ENCODE measurements around the gene FADS3. TPM values are rescaled to one million over a fixed set of nuclear protein-coding genes. Genes with fewer than 3 reads are reported as not detected.

FADS3 gene
- total RNA-seq, 2 donors from 2014 or later, result 24.8 to 28.4 TPM

DNA sequence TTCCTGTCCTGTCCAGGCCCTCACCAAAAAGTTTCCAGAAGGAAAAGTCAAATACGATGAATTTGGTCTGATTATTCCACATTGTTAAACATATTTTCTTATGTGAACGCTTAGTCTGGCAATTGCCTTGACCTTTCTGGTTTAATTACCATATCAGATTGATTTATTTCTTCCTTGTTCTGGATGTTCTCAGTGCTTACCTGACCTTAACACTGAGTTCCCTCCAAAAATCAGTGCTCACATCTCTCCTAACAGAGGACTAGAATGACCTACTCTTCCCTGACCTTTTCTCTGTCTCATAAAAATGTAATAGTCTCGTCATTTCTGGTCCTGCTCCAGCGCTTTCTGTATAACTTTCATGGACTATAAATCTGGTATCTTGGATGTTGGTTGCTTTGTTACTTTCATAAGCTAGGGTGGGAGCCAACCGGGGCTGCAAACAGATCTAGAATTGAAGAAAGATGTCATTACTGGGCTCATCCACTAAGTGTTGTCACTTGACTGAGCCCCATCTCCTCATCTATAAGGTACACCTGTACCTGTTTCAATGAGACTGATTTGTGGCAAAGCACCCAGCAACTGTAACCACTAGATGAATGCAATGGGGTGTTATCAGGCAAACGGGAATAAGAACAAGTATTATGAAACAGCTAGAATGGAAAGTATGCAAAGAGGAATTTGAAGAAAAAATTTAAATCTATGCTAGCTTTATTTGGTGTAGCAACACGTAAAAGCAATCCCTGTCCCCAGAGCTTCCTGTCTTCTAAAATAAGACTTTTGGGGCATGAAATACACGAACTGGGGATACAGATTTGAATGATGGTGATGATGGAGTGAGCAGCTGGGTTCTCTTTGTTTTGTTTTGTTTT is 60.9 kb downstream of the FADS3 start:
- H3K4me3 Mint-ChIP-seq, result peak overlapping the region; percentile 91
- no peaks in the 10 kb centered on the region for H3K27me3 Mint-ChIP-seq (ENCODE audit: insufficient read depth)
- TF ChIP-seq, protein P1, sequence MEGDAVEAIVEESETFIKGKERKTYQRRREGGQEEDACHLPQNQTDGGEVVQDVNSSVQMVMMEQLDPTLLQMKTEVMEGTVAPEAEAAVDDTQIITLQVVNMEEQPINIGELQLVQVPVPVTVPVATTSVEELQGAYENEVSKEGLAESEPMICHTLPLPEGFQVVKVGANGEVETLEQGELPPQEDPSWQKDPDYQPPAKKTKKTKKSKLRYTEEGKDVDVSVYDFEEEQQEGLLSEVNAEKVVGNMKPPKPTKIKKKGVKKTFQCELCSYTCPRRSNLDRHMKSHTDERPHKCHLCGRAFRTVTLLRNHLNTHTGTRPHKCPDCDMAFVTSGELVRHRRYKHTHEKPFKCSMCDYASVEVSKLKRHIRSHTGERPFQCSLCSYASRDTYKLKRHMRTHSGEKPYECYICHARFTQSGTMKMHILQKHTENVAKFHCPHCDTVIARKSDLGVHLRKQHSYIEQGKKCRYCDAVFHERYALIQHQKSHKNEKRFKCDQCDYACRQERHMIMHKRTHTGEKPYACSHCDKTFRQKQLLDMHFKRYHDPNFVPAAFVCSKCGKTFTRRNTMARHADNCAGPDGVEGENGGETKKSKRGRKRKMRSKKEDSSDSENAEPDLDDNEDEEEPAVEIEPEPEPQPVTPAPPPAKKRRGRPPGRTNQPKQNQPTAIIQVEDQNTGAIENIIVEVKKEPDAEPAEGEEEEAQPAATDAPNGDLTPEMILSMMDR (conservative IDR thresholded peaks at IDR 0.05), result no peak
- no peaks in the 10 kb centered on the region for H3K27me3 ChIP-seq (ENCODE audit: control insufficient read depth, insufficient read depth, low read length, poor library complexity, severe bottlenecking)
- H3K4me1 ChIP-seq (ENCODE audit: control insufficient read depth, insufficient read depth, low read length), result peaks cover 8% of the 10 kb centered on the region
- H3K9me3 ChIP-seq (ENCODE audit: control insufficient read depth, low read length), result no peaks in the 10 kb centered on the region
- H3K9me3 Mint-ChIP-seq, result no peaks in the 10 kb centered on the region
- H3K27ac ChIP-seq (ENCODE audit: low read depth, low read length), result no peak overlapping the region
- H3K9ac ChIP-seq (ENCODE audit: extremely low read depth, low read length, poor library complexity, severe bottlenecking), result no peak overlapping the region
- peaks cover 22% of the 10 kb centered on the region for H3K36me3 Mint-ChIP-seq (ENCODE audit: low read depth)
- no peak for DNase-seq
- peaks cover 20% of the 10 kb centered on the region for H3K36me3 ChIP-seq (ENCODE audit: control insufficient read depth, insufficient read depth, low read length)
- WGBS, 2 experiments (ENCODE audit: insufficient coverage in 1 of 2, insufficient read length in 1 of 2), result 76 to 84% methylated on average over 7 to 8 of the region's 8 CpGs
- H3K27ac Mint-ChIP-seq, result no peak overlapping the region
- H3K4me1 Mint-ChIP-seq, result peaks cover 56% of the 10 kb centered on the region
- peak overlapping the region; percentile 98 for H3K4me3 ChIP-seq (ENCODE audit: low read length)

DNA sequence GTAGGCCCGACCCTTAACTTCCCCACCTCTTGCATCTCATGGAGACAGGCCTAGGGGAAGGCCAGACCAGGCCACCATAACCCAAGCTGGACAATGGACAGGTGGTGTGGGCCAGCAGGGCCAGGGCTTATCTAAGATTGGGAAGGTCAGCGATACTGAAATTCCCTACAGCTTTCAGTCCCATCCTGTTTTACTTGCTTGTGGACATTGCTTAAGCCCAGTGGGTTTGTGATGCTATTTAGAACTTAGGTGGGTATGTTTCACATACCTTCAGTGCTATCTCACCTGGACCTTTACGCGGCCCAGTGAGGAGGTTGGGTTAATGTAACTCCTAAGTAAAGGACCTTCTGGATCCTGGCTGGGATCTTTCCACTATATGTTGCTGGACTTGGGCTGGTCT is 61.5 kb downstream of the FADS3 start:
- Histone ChIP-seq H3K27ac (ENCODE audit: low read depth, low read length) (no peak overlapping the region), H3K27me3 (ENCODE audit: control insufficient read depth, insufficient read depth, low read length, poor library complexity, severe bottlenecking) (no peaks in the 10 kb centered on the region)

DNA sequence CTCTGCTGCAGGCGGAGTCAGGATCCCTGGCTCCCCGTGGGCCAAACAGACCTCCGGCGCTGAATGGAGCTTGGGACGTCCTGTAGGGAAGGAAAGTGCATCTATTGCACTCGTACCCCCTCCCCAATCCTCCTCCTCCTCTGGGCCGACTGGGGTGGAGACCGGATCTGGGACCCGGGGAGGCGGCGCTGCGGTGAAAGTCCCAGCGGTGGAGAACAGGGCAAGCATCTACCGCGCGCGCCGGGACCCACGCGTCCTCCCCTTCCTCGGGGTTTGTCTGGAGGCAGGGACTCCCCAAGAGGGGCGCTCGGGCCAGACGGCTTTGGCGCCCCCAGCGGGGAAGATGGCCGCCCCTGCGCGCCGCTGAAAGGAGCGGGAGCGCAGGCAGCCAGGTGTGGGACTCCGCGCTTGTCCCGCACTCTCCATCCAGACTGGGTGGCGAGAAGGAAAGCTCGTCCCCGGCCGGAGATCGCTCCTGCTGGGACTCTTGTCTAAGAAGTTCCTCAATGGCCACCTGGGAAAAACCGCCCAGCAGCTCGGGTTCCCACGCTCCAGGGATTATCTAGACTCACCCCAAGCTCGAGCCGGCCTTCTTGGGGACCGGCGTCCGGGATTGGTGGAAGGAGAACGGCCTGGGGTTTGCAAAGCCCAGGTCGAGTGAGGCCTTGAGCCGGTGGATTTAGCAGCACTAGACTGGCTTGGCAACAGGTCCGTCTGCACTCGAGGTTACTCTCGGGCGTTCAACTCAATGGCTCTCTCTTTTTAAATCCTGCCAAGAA is 62.5 kb downstream of the FADS3 start:
- peak overlapping the region; percentile 91 for H3K4me3 Mint-ChIP-seq
- H3K27ac Mint-ChIP-seq, result peak overlapping the region; percentile 95
- Histone ChIP-seq H3K4me3 (ENCODE audit: low read length) (peak overlapping the region; percentile 98), H3K36me3 (ENCODE audit: control insufficient read depth, insufficient read depth, low read length) (peaks cover 16% of the 10 kb centered on the region), H3K9me3 (ENCODE audit: control insufficient read depth, low read length) (no peaks in the 10 kb centered on the region), H3K27ac (ENCODE audit: low read depth, low read length) (peak overlapping the region; percentile 94), H3K27me3 (ENCODE audit: control insufficient read depth, insufficient read depth, low read length, poor library complexity, severe bottlenecking) (no peaks in the 10 kb centered on the region), H3K4me1 (ENCODE audit: control insufficient read depth, insufficient read depth, low read length) (peaks cover 8% of the 10 kb centered on the region), H3K9ac (ENCODE audit: extremely low read depth, low read length, poor library complexity, severe bottlenecking) (peak overlapping the region; percentile 86)
- peaks cover 17% of the 10 kb centered on the region for H3K36me3 Mint-ChIP-seq (ENCODE audit: low read depth)
- peaks cover 46% of the 10 kb centered on the region for H3K4me1 Mint-ChIP-seq
- H3K9me3 Mint-ChIP-seq, result no peaks in the 10 kb centered on the region
- peak; percentile 82 for DNase-seq
- TF ChIP-seq, protein P1 (conservative IDR thresholded peaks at IDR 0.05), result peak; percentile 73
- no peaks in the 10 kb centered on the region for H3K27me3 Mint-ChIP-seq (ENCODE audit: insufficient read depth)
- WGBS, 2 experiments (ENCODE audit: insufficient coverage in 1 of 2, insufficient read length in 1 of 2), result 1% methylated on average over 22 to 55 of the region's 55 CpGs

More for the DNA sequence above, 61.5 kb downstream of the FADS3 start:
- Histone ChIP-seq H3K4me3 (ENCODE audit: low read length) (peak overlapping the region; percentile 98), H3K9me3 (ENCODE audit: control insufficient read depth, low read length) (no peaks in the 10 kb centered on the region), H3K9ac (ENCODE audit: extremely low read depth, low read length, poor library complexity, severe bottlenecking) (peak overlapping the region; percentile 86), H3K36me3 (ENCODE audit: control insufficient read depth, insufficient read depth, low read length) (peaks cover 20% of the 10 kb centered on the region), H3K4me1 (ENCODE audit: control insufficient read depth, insufficient read depth, low read length) (peaks cover 8% of the 10 kb centered on the region)
- H3K27ac Mint-ChIP-seq, result no peak overlapping the region
- TF ChIP-seq, protein P1 (conservative IDR thresholded peaks at IDR 0.05), result no peak
- 64 to 72% methylated on average over 3 to 4 of the region's 4 CpGs for WGBS, 2 experiments (ENCODE audit: insufficient coverage in 1 of 2, insufficient read length in 1 of 2)
- no peaks in the 10 kb centered on the region for H3K9me3 Mint-ChIP-seq
- no peaks in the 10 kb centered on the region for H3K27me3 Mint-ChIP-seq (ENCODE audit: insufficient read depth)
- peak overlapping the region; percentile 91 for H3K4me3 Mint-ChIP-seq
- peaks cover 20% of the 10 kb centered on the region for H3K36me3 Mint-ChIP-seq (ENCODE audit: low read depth)
- H3K4me1 Mint-ChIP-seq, result peaks cover 53% of the 10 kb centered on the region
- DNase-seq, result no peak
